ENCODE data around the gene ZBTB49. TPM values are rescaled to one million over a fixed set of nuclear protein-coding genes. Genes with fewer than 3 reads are reported as not detected.

ZBTB49 gene
- total and polyA plus RNA-seq, 2 of the 4 experiments (the other 2 are of a cell fraction), result 3.2 to 4.8 TPM

GRCh38 chr4:4321951-4322688, 32.1 kb downstream of the ZBTB49 start:
- Histone ChIP-seq H3K23ac (ENCODE audit: low read depth, low read length) (no peak overlapping the region), H3K4me3 (ENCODE audit: insufficient read depth, low read depth, low read length) (no peak overlapping the region), H3K4ac (ENCODE audit: low read depth, low read length) (no peak overlapping the region), H3K4me1 (ENCODE audit: control insufficient read depth, insufficient read depth, low read length) (peaks cover 5% of the 10 kb centered on the region; the same call in 1 of the 2 replicates), H3K27me3 (ENCODE audit: control insufficient read depth, insufficient read depth, low read length) (no peaks in the 10 kb centered on the region), H2AK5ac (ENCODE audit: low read depth, low read length) (no peak overlapping the region), H2BK20ac (ENCODE audit: low read depth, low read length) (no peak overlapping the region), H3K9me3 (ENCODE audit: control insufficient read depth, insufficient read depth, low read length) (no peaks in the 10 kb centered on the region), H2BK120ac (ENCODE audit: low read depth, low read length) (no peak overlapping the region), H3K9me1 (ENCODE audit: insufficient read depth, low read length) (peaks cover 14% of the 10 kb centered on the region; the same call in 1 of the 2 replicates), H3K9ac (ENCODE audit: low read depth, low read length) (no peak overlapping the region), H2BK15ac (ENCODE audit: low read depth, low read length) (no peak overlapping the region), H4K8ac (ENCODE audit: low read depth in 2 of 2, low read length in 2 of 2) (no peak overlapping the region), H3K27ac (ENCODE audit: insufficient read depth, low read length) (no peak overlapping the region), H4K20me1 (ENCODE audit: insufficient read depth, low read length) (no peaks in the 10 kb centered on the region), H4K5ac (ENCODE audit: low read depth, low read length) (no peak overlapping the region), H3K4me2 (ENCODE audit: low read depth, low read length) (no peak overlapping the region), H2BK5ac (ENCODE audit: low read depth, low read length, poor library complexity, severe bottlenecking) (no peak overlapping the region), H3K36me3 (ENCODE audit: control insufficient read depth, insufficient read depth, low read length) (peaks cover 28% of the 10 kb centered on the region), H3K79me1 (ENCODE audit: low read depth in 1 of 2, low read length in 2 of 2) (no peaks in the 10 kb centered on the region), H3K14ac (replicated peaks; ENCODE audit: low read depth, low read length) (no peak overlapping the region), H2AK9ac (replicated peaks; ENCODE audit: low read depth, low read length, poor library complexity) (peak overlapping the region; percentile 50), H4K91ac (ENCODE audit: insufficient read depth, low read depth, low read length) (no peak overlapping the region), H3K18ac (ENCODE audit: low read depth, low read length) (no peak overlapping the region), H3K56ac (ENCODE audit: extremely low read depth, insufficient read depth, low read length) (no peak overlapping the region), H2AFZ (replicated peaks; ENCODE audit: low read length, poor library complexity) (no peak overlapping the region)
- ChIA-PET CTCF (no interaction called here), POLR2A (ENCODE audit: unreplicated experiment) (no interaction called here)
- no peak for ATAC-seq (ENCODE audit: low read depth)
- intact Hi-C loops (cut with micrococcal nuclease), result no loop called here
- 92% methylated on average over 6 of the region's 18 CpGs; no CpG with 5 or more reads in 1 of the 2 experiments for WGBS, 2 experiments (ENCODE audit: extremely low coverage in 2 of 2, insufficient read length in 1 of 2)
- DNase-seq, result no peak
- dilution Hi-C loops (cut with HindIII; ENCODE audit: low sequenced_read_pairs, unreplicated experiment), result no loop called here
- TF ChIP-seq CEBPB (IDR thresholded peaks at IDR 0.05; ENCODE audit: low read depth, low read length) (no peak), RCOR1 (IDR thresholded peaks at IDR 0.05; ENCODE audit: insufficient replicate concordance, low read length) (no peak), RAD21 (IDR thresholded peaks at IDR 0.05; ENCODE audit: low read length) (no peak), POLR2A (IDR thresholded peaks at IDR 0.05; ENCODE audit: low read depth, low read length) (no peak), FOS (IDR thresholded peaks at IDR 0.05; ENCODE audit: low read depth, low read length) (no peak), ELK1 (IDR thresholded peaks at IDR 0.05; ENCODE audit: borderline replicate concordance, low read depth, low read length) (no peak), MAZ (IDR thresholded peaks at IDR 0.05; ENCODE audit: borderline replicate concordance, low read depth, low read length) (no peak), MAFK (IDR thresholded peaks at IDR 0.05; ENCODE audit: low read depth, low read length) (no peak), CHD1 (IDR thresholded peaks at IDR 0.05; ENCODE audit: low read depth, low read length) (no peak), NFE2L2 (IDR thresholded peaks at IDR 0.05; ENCODE audit: low read depth, low read length) (no peak), CTCF (conservative IDR thresholded peaks at IDR 0.05; ENCODE audit: low read depth, low read length) (no peak), SMC3 (IDR thresholded peaks at IDR 0.05; ENCODE audit: low read depth, low read length) (no peak), USF2 (IDR thresholded peaks at IDR 0.05; ENCODE audit: low read depth, low read length) (no peak), MXI1 (IDR thresholded peaks at IDR 0.05; ENCODE audit: borderline replicate concordance, low read depth, low read length) (no peak), RFX5 (IDR thresholded peaks at IDR 0.05; ENCODE audit: low read depth, low read length) (no peak), BHLHE40 (IDR thresholded peaks at IDR 0.05; ENCODE audit: low read depth, low read length) (no peak)
- no TSS peak for BruUV-seq (replicated peaks)
- in situ Hi-C loops (cut with MboI; ENCODE audit: low sequenced_read_pairs), result no loop called here

Measured in IMR-90 (cell line).